ENCODE results near the gene TMEM52B.

Gene TMEM52B

GRCh38 chr12:10213168-10214135, 34.6 kb downstream of the TMEM52B start (continued):
- no peak for TF ChIP-seq PRDM10 (tag by site-specific recombination; IDR thresholded peaks at IDR 0.05)
- no peak for TF ChIP-seq ZNF23 (tag by site-specific recombination; IDR thresholded peaks at IDR 0.05; ENCODE audit: borderline replicate concordance)
- TF ChIP-seq, protein P1, sequence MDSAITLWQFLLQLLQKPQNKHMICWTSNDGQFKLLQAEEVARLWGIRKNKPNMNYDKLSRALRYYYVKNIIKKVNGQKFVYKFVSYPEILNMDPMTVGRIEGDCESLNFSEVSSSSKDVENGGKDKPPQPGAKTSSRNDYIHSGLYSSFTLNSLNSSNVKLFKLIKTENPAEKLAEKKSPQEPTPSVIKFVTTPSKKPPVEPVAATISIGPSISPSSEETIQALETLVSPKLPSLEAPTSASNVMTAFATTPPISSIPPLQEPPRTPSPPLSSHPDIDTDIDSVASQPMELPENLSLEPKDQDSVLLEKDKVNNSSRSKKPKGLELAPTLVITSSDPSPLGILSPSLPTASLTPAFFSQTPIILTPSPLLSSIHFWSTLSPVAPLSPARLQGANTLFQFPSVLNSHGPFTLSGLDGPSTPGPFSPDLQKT (IDR thresholded peaks at IDR 0.05; ENCODE audit: borderline replicate concordance, low read depth, low read length): no peak
- TF ChIP-seq, protein P2, sequence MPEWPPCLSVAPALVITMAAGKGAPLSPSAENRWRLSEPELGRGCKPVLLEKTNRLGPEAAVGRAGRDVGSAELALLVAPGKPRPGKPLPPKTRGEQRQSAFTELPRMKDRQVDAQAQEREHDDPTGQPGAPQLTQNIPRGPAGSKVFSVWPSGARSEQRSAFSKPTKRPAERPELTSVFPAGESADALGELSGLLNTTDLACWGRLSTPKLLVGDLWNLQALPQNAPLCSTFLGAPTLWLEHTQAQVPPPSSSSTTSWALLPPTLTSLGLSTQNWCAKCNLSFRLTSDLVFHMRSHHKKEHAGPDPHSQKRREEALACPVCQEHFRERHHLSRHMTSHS (tag by site-specific recombination; IDR thresholded peaks at IDR 0.05): no peak
- TF ChIP-seq SCRT1 (tag by site-specific recombination; IDR thresholded peaks at IDR 0.05; ENCODE audit: borderline replicate concordance): no peak
- TF ChIP-seq ZFP41 (tag by site-specific recombination; IDR thresholded peaks at IDR 0.05; ENCODE audit: borderline replicate concordance): no peak
- 0 out of 2 replicates have a peak, but pooled peaks have one; percentile 14 for TF ChIP-seq ZNF600 (tag by site-specific recombination; IDR thresholded peaks at IDR 0.05)
- peak; percentile 77 for TF ChIP-seq ZBTB8A (tag by site-specific recombination; IDR thresholded peaks at IDR 0.05)
- TF ChIP-seq EGR2 (tag by site-specific recombination; IDR thresholded peaks at IDR 0.05; ENCODE audit: low read depth): peak; percentile 69
- no peak for TF ChIP-seq RBAK (tag by site-specific recombination; IDR thresholded peaks at IDR 0.05)
- TF ChIP-seq HOXD13 (CRISPR knock-in tag; IDR thresholded peaks at IDR 0.05; ENCODE audit: borderline replicate concordance): no peak
- no peak for TF ChIP-seq ZNF544 (tag by site-specific recombination; IDR thresholded peaks at IDR 0.05)
- no peak for TF ChIP-seq ZFP37 (tag by site-specific recombination; IDR thresholded peaks at IDR 0.05)
- no peak for TF ChIP-seq ZNF610 (tag by site-specific recombination; IDR thresholded peaks at IDR 0.05; ENCODE audit: borderline replicate concordance)
- TF ChIP-seq KLF7 (tag by site-specific recombination; IDR thresholded peaks at IDR 0.05; ENCODE audit: borderline replicate concordance): no peak
- no peak for TF ChIP-seq ZNF221 (tag by site-specific recombination; IDR thresholded peaks at IDR 0.05; ENCODE audit: borderline replicate concordance)
- peak; percentile 80 for TF ChIP-seq ZFHX2 (tag by site-specific recombination; conservative IDR thresholded peaks at IDR 0.05)
- TF ChIP-seq, protein P3, sequence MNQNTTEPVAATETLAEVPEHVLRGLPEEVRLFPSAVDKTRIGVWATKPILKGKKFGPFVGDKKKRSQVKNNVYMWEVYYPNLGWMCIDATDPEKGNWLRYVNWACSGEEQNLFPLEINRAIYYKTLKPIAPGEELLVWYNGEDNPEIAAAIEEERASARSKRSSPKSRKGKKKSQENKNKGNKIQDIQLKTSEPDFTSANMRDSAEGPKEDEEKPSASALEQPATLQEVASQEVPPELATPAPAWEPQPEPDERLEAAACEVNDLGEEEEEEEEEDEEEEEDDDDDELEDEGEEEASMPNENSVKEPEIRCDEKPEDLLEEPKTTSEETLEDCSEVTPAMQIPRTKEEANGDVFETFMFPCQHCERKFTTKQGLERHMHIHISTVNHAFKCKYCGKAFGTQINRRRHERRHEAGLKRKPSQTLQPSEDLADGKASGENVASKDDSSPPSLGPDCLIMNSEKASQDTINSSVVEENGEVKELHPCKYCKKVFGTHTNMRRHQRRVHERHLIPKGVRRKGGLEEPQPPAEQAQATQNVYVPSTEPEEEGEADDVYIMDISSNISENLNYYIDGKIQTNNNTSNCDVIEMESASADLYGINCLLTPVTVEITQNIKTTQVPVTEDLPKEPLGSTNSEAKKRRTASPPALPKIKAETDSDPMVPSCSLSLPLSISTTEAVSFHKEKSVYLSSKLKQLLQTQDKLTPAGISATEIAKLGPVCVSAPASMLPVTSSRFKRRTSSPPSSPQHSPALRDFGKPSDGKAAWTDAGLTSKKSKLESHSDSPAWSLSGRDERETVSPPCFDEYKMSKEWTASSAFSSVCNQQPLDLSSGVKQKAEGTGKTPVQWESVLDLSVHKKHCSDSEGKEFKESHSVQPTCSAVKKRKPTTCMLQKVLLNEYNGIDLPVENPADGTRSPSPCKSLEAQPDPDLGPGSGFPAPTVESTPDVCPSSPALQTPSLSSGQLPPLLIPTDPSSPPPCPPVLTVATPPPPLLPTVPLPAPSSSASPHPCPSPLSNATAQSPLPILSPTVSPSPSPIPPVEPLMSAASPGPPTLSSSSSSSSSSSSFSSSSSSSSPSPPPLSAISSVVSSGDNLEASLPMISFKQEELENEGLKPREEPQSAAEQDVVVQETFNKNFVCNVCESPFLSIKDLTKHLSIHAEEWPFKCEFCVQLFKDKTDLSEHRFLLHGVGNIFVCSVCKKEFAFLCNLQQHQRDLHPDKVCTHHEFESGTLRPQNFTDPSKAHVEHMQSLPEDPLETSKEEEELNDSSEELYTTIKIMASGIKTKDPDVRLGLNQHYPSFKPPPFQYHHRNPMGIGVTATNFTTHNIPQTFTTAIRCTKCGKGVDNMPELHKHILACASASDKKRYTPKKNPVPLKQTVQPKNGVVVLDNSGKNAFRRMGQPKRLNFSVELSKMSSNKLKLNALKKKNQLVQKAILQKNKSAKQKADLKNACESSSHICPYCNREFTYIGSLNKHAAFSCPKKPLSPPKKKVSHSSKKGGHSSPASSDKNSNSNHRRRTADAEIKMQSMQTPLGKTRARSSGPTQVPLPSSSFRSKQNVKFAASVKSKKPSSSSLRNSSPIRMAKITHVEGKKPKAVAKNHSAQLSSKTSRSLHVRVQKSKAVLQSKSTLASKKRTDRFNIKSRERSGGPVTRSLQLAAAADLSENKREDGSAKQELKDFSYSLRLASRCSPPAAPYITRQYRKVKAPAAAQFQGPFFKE (tag by site-specific recombination; IDR thresholded peaks at IDR 0.05; ENCODE audit: borderline replicate concordance): no peak
- no peak for TF ChIP-seq ZBTB48 (tag by site-specific recombination; IDR thresholded peaks at IDR 0.05)
- TF ChIP-seq SP2 (tag by site-specific recombination; IDR thresholded peaks at IDR 0.05): peak; percentile 55
- peak; percentile 52; the same call in 1 of the 2 replicates for TF ChIP-seq ZNF121 (tag by site-specific recombination; IDR thresholded peaks at IDR 0.05)
- no peak for TF ChIP-seq PRDM1 (tag by site-specific recombination; IDR thresholded peaks at IDR 0.05)
- no peak for TF ChIP-seq ZNF843 (tag by site-specific recombination; IDR thresholded peaks at IDR 0.05)
- TF ChIP-seq ZNF791 (tag by site-specific recombination; IDR thresholded peaks at IDR 0.05): no peak
- TF ChIP-seq ZNF449 (tag by site-specific recombination; IDR thresholded peaks at IDR 0.05): no peak
- TF ChIP-seq ZIC2 (tag by site-specific recombination; IDR thresholded peaks at IDR 0.05): no peak

All from HEK293 (cell line).